Mammary epithelial cell (primary cell): ENCODE results near the gene IFTAP.

Experiments used
- EZH2 ChIP-seq: IDR thresholded peaks from 2 replicates; pipeline ENCODE4 v1.6.1; 2012; ENCODE audit warnings: low read length, inconsistent platforms, borderline replicate concordance
- TF ChIP-seq, protein P1 (sequence below), 2 donors: IDR thresholded peaks in 1 of 2; conservative IDR thresholded peaks in 1 of 2; 2 replicates each; pipeline ENCODE4 v1.5.1; 2011 to 2012; ENCODE audit warnings: inconsistent platforms in 2 of 2, low read length in 2 of 2, mild to moderate bottlenecking in 2 of 2, control low read depth in 1 of 2, low read depth in 1 of 2; ENCODE audit not compliant: insufficient read depth in 1 of 2; ENCODE audit errors: extremely low read depth in 1 of 2

DNA sequence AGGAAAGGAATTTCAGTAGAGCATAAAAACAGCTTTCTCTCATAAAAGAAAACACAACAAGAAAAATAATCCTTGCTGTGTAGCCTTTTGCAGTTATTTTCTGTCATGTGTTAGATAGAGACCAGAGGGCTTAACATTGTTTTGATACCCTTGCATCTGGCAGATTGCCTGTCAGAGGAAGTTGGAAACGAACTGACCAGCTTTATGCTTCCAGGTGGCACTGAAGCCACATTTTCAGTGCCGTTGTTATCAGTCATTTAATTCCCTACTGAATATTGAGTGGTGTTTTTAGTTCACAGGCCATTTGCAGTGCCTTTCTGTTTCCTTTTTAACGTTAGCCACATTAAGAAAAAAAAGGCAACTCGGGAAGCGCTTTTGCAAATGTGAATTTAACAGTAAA lies 25.2 kb downstream of the IFTAP start:
- TF ChIP-seq, protein P1, sequence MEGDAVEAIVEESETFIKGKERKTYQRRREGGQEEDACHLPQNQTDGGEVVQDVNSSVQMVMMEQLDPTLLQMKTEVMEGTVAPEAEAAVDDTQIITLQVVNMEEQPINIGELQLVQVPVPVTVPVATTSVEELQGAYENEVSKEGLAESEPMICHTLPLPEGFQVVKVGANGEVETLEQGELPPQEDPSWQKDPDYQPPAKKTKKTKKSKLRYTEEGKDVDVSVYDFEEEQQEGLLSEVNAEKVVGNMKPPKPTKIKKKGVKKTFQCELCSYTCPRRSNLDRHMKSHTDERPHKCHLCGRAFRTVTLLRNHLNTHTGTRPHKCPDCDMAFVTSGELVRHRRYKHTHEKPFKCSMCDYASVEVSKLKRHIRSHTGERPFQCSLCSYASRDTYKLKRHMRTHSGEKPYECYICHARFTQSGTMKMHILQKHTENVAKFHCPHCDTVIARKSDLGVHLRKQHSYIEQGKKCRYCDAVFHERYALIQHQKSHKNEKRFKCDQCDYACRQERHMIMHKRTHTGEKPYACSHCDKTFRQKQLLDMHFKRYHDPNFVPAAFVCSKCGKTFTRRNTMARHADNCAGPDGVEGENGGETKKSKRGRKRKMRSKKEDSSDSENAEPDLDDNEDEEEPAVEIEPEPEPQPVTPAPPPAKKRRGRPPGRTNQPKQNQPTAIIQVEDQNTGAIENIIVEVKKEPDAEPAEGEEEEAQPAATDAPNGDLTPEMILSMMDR (conservative IDR thresholded peaks at IDR 0.05 in 1 of 2, IDR thresholded peaks at IDR 0.05 in 1 of 2; ENCODE audit: extremely low read depth in 1 of 2, insufficient read depth in 1 of 2, low read depth in 1 of 2, low read length in 2 of 2), result no peak
- TF ChIP-seq EZH2, result no peak
